ENCODE data around the gene ZNF385D.

ZNF385D gene

GRCh38 chr3:21673393-21673792 is 77.6 kb downstream of the ZNF385D start:
- Mint-ChIP-seq H3K9me3 (no peaks in the 10 kb centered on the region), H3K4me3 (no peak overlapping the region), H3K27me3 (no peaks in the 10 kb centered on the region), H3K36me3 (no peaks in the 10 kb centered on the region), H3K27ac (no peak overlapping the region), H3K4me1 (no peaks in the 10 kb centered on the region)
- ATAC-seq (replicated peaks): no peak
- no peak for DNase-seq

- Mint-ChIP-seq H3K4me3 (no peak overlapping the region), H3K36me3 (no peaks in the 10 kb centered on the region), H3K27me3 (no peaks in the 10 kb centered on the region), H3K27ac (no peak overlapping the region), H3K4me1 (no peaks in the 10 kb centered on the region), H3K9me3 (no peaks in the 10 kb centered on the region)
- ATAC-seq (replicated peaks) (no peak), DNase-seq (no peak)
Observed at GRCh38 chr3:21672303-21672702, 78.7 kb downstream of the ZNF385D start.

GRCh38 chr3:21670386-21670785 is 80.6 kb downstream of the ZNF385D start:
- Mint-ChIP-seq H3K27me3 (no peaks in the 10 kb centered on the region), H3K4me3 (no peak overlapping the region), H3K9me3 (no peaks in the 10 kb centered on the region), H3K36me3 (no peaks in the 10 kb centered on the region), H3K27ac (no peak overlapping the region), H3K4me1 (no peaks in the 10 kb centered on the region)
- DNase-seq: no peak
- ATAC-seq (replicated peaks): no peak

- DNase-seq (no peak), ATAC-seq (replicated peaks) (no peak)
- Mint-ChIP-seq H3K4me3 (no peak overlapping the region), H3K36me3 (no peaks in the 10 kb centered on the region), H3K27me3 (no peaks in the 10 kb centered on the region), H3K9me3 (peaks cover 0 to 4% of the 10 kb centered on the region in 2 donors), H3K4me1 (no peaks in the 10 kb centered on the region), H3K27ac (no peak overlapping the region)
Observed at GRCh38 chr3:21668012-21668411, 83.0 kb downstream of the ZNF385D start.

GRCh38 chr3:21665444-21666100 is 85.4 kb downstream of the ZNF385D start:
- no peak overlapping the region for H3K4me3 Mint-ChIP-seq
- no peak overlapping the region for H3K27ac Mint-ChIP-seq
- H3K4me1 Mint-ChIP-seq: no peaks in the 10 kb centered on the region
- DNase-seq: no peak
- no peak for ATAC-seq (replicated peaks)
- H3K27me3 Mint-ChIP-seq: no peaks in the 10 kb centered on the region
- peaks cover 0 to 4% of the 10 kb centered on the region in 2 donors for H3K9me3 Mint-ChIP-seq
- H3K36me3 Mint-ChIP-seq: no peaks in the 10 kb centered on the region

GRCh38 chr3:21664996-21665395 is 86.0 kb downstream of the ZNF385D start:
- Mint-ChIP-seq H3K27me3 (no peaks in the 10 kb centered on the region), H3K4me3 (no peak overlapping the region), H3K9me3 (peaks cover 0 to 4% of the 10 kb centered on the region in 2 donors), H3K4me1 (no peaks in the 10 kb centered on the region), H3K36me3 (no peaks in the 10 kb centered on the region), H3K27ac (no peak overlapping the region)
- ATAC-seq (replicated peaks): no peak
- DNase-seq: no peak

GRCh38 chr3:21662403-21662802 is 88.6 kb downstream of the ZNF385D start:
- no peaks in the 10 kb centered on the region for H3K27me3 Mint-ChIP-seq

GRCh38 chr3:21654662-21655061 is 96.3 kb downstream of the ZNF385D start:
- Mint-ChIP-seq H3K4me1 (no peaks in the 10 kb centered on the region), H3K9me3 (no peaks in the 10 kb centered on the region), H3K27ac (no peak overlapping the region), H3K4me3 (no peak overlapping the region), H3K36me3 (no peaks in the 10 kb centered on the region), H3K27me3 (no peaks in the 10 kb centered on the region)
- DNase-seq: no peak
- no peak for ATAC-seq (replicated peaks)

More at GRCh38 chr3:21662403-21662802, 88.6 kb downstream of the ZNF385D start:
- Mint-ChIP-seq H3K4me1 (no peaks in the 10 kb centered on the region), H3K9me3 (peaks cover 0 to 4% of the 10 kb centered on the region in 2 donors), H3K27ac (no peak overlapping the region), H3K36me3 (no peaks in the 10 kb centered on the region), H3K4me3 (no peak overlapping the region)
- no peak for ATAC-seq (replicated peaks)
- DNase-seq: no peak

GRCh38 chr3:21654241-21654640 is 96.8 kb downstream of the ZNF385D start:
- H3K36me3 Mint-ChIP-seq: no peaks in the 10 kb centered on the region

GRCh38 chr3:21649519-21649918 is 101.5 kb downstream of the ZNF385D start:
- Mint-ChIP-seq H3K9me3 (peaks cover 0 to 2% of the 10 kb centered on the region in 2 donors), H3K36me3 (no peaks in the 10 kb centered on the region), H3K4me3 (no peak overlapping the region)

More at GRCh38 chr3:21654241-21654640, 96.8 kb downstream of the ZNF385D start:
- Mint-ChIP-seq H3K27me3 (no peaks in the 10 kb centered on the region), H3K27ac (no peak overlapping the region), H3K4me3 (no peak overlapping the region), H3K4me1 (no peaks in the 10 kb centered on the region), H3K9me3 (no peaks in the 10 kb centered on the region)
- ATAC-seq (replicated peaks) (no peak), DNase-seq (no peak)

GRCh38 chr3:21647961-21648360 is 103.0 kb downstream of the ZNF385D start:
- no peak for ATAC-seq (replicated peaks)
- no peaks in the 10 kb centered on the region for H3K36me3 Mint-ChIP-seq
- no peak for DNase-seq
- H3K27ac Mint-ChIP-seq: no peak overlapping the region
- H3K27me3 Mint-ChIP-seq: no peaks in the 10 kb centered on the region
- no peak overlapping the region for H3K4me3 Mint-ChIP-seq
- no peaks in the 10 kb centered on the region for H3K4me1 Mint-ChIP-seq
- peaks cover 0 to 2% of the 10 kb centered on the region in 2 donors for H3K9me3 Mint-ChIP-seq

More at GRCh38 chr3:21649519-21649918, 101.5 kb downstream of the ZNF385D start:
- Mint-ChIP-seq H3K27me3 (no peaks in the 10 kb centered on the region), H3K27ac (no peak overlapping the region), H3K4me1 (no peaks in the 10 kb centered on the region)
- no peak for ATAC-seq (replicated peaks)
- DNase-seq: no peak

- Mint-ChIP-seq H3K9me3 (peaks cover 6 to 11% of the 10 kb centered on the region in 2 donors), H3K4me3 (no peak overlapping the region)
Observed at GRCh38 chr3:21645121-21645897, 105.7 kb downstream of the ZNF385D start.

GRCh38 chr3:21644268-21644667 is 106.7 kb downstream of the ZNF385D start:
- Mint-ChIP-seq H3K27me3 (no peaks in the 10 kb centered on the region), H3K9me3 (peaks cover 6 to 14% of the 10 kb centered on the region in 2 donors), H3K4me1 (no peaks in the 10 kb centered on the region), H3K27ac (no peak overlapping the region), H3K4me3 (no peak overlapping the region), H3K36me3 (no peaks in the 10 kb centered on the region)
- ATAC-seq (replicated peaks) (no peak), DNase-seq (no peak)

More at GRCh38 chr3:21645121-21645897, 105.7 kb downstream of the ZNF385D start:
- ATAC-seq (replicated peaks): no peak
- no peak for DNase-seq
- no peaks in the 10 kb centered on the region for H3K4me1 Mint-ChIP-seq
- H3K36me3 Mint-ChIP-seq: no peaks in the 10 kb centered on the region
- H3K27ac Mint-ChIP-seq: no peak overlapping the region
- H3K27me3 Mint-ChIP-seq: no peaks in the 10 kb centered on the region

- no peak overlapping the region for H3K4me3 Mint-ChIP-seq
- no peaks in the 10 kb centered on the region for H3K36me3 Mint-ChIP-seq
- no peaks in the 10 kb centered on the region for H3K27me3 Mint-ChIP-seq
- no peaks in the 10 kb centered on the region for H3K4me1 Mint-ChIP-seq
- H3K9me3 Mint-ChIP-seq: peaks cover 6 to 14% of the 10 kb centered on the region in 2 donors
- H3K27ac Mint-ChIP-seq: no peak overlapping the region
- no peak for ATAC-seq (replicated peaks)
- DNase-seq: no peak
Observed at GRCh38 chr3:21643752-21644151, 107.3 kb downstream of the ZNF385D start.

- ATAC-seq (replicated peaks) (no peak), DNase-seq (no peak)
- no peak overlapping the region for H3K27ac Mint-ChIP-seq
- H3K36me3 Mint-ChIP-seq: no peaks in the 10 kb centered on the region
- H3K4me3 Mint-ChIP-seq: no peak overlapping the region
- no peaks in the 10 kb centered on the region for H3K4me1 Mint-ChIP-seq
- peaks cover 6 to 14% of the 10 kb centered on the region in 2 donors for H3K9me3 Mint-ChIP-seq
- no peaks in the 10 kb centered on the region for H3K27me3 Mint-ChIP-seq
Observed at GRCh38 chr3:21642433-21642832, 108.6 kb downstream of the ZNF385D start.
